ENCODE measurements around the gene NLGN4Y.
"Not testable (repeated sequence)": the region's sequence is repeated elsewhere in the genome, so short reads cannot be mapped to it uniquely, and the experiment has no call there.

Gene NLGN4Y

GRCh38 chrY:14860448-14860847 is 336.1 kb downstream of the NLGN4Y start:
- TF ChIP-seq CTCF (IDR thresholded peaks at IDR 0.05; ENCODE audit: low read depth, low read length) = no peak
- no peak overlapping the region for H3K4me3 ChIP-seq (ENCODE audit: low read depth, low read length)

GRCh38 chrY:14861033-14861432 is 336.7 kb downstream of the NLGN4Y start:
- not testable (repeated sequence) for H3K4me3 ChIP-seq (ENCODE audit: low read depth, low read length)

- TF ChIP-seq CTCF (IDR thresholded peaks at IDR 0.05; ENCODE audit: low read depth, low read length) = no peak
- H3K4me3 ChIP-seq (ENCODE audit: low read depth, low read length) = no peak overlapping the region
Observed at GRCh38 chrY:14871971-14872370, 347.6 kb downstream of the NLGN4Y start.

Data from WI38 (cell line).